Measurements from ENCODE around the gene MON1A.

GRCh38 chr3:49895791-49896190, 33.8 kb downstream of the MON1A start:
- TF ChIP-seq POLR2A (IDR thresholded peaks at IDR 0.05; ENCODE audit: low read length) (no peak), GATA1 (IDR thresholded peaks at IDR 0.05; ENCODE audit: low read depth, low read length) (no peak)
